Nephron progenitor cell (in vitro differentiated cells): ENCODE results near the gene GSE1.

Source experiments
- DNase-seq: peaks from one replicate; pipeline ENCODE4 v3.0.0; 2021
- H3K27ac Mint-ChIP-seq: 2 replicates; pipeline ENCODE4 v1.8.0; 2021; ENCODE audit warnings: mild to moderate bottlenecking, moderate library complexity, mixed read lengths
- H3K27me3 Mint-ChIP-seq: 2 replicates; pipeline ENCODE4 v1.8.0; 2021; ENCODE audit warnings: mild to moderate bottlenecking, low read depth, mixed read lengths; ENCODE audit not compliant: poor library complexity
- H3K36me3 Mint-ChIP-seq: 2 replicates; pipeline ENCODE4 v1.8.0; 2021; ENCODE audit warnings: low read depth, mixed read lengths
- H3K4me1 Mint-ChIP-seq: 2 replicates; pipeline ENCODE4 v1.8.0; 2021; ENCODE audit warnings: mixed read lengths
- H3K4me3 Mint-ChIP-seq: 2 replicates; pipeline ENCODE4 v1.8.0; 2021; ENCODE audit warnings: mild to moderate bottlenecking, moderate library complexity, mixed read lengths
- H3K9me3 Mint-ChIP-seq: 2 replicates; pipeline ENCODE4 v1.8.0; 2021; ENCODE audit warnings: mild to moderate bottlenecking, moderate library complexity, mixed read lengths
- TF ChIP-seq, protein P1 (sequence below): fragments of 200-600 bp; sonication (generic); IDR thresholded peaks from 2 replicates; pipeline ENCODE4 v1.5.0; 2021; ENCODE audit warnings: antibody characterized with exemption

Gene GSE1

DNA sequence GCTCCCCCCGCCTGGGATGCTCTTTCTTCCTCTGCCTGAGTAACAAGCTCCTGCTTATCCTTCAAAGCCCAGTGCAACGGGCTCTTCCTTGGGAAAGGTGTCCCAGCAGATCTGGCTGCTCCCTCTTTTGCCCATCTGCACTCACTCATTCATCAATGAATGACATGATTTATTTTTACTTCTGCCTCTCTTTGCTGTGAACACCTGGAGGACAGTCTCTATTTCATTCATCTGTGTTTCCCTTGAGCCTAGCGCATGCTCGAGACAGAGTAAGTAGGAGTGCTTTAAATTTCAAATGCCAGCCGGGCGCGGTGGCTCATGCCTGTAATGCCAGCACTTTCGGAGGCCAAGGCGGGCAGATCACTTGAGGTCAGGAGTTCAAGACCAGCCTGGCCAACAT, 97.6 kb downstream of the GSE1 start:
- DNase-seq: no peak
- peaks cover 8% of the 10 kb centered on the region for H3K9me3 Mint-ChIP-seq
- no peak overlapping the region for H3K4me3 Mint-ChIP-seq
- TF ChIP-seq, protein P1, sequence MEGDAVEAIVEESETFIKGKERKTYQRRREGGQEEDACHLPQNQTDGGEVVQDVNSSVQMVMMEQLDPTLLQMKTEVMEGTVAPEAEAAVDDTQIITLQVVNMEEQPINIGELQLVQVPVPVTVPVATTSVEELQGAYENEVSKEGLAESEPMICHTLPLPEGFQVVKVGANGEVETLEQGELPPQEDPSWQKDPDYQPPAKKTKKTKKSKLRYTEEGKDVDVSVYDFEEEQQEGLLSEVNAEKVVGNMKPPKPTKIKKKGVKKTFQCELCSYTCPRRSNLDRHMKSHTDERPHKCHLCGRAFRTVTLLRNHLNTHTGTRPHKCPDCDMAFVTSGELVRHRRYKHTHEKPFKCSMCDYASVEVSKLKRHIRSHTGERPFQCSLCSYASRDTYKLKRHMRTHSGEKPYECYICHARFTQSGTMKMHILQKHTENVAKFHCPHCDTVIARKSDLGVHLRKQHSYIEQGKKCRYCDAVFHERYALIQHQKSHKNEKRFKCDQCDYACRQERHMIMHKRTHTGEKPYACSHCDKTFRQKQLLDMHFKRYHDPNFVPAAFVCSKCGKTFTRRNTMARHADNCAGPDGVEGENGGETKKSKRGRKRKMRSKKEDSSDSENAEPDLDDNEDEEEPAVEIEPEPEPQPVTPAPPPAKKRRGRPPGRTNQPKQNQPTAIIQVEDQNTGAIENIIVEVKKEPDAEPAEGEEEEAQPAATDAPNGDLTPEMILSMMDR: no peak
- H3K27ac Mint-ChIP-seq: no peak overlapping the region
- H3K4me1 Mint-ChIP-seq: peaks cover 46% of the 10 kb centered on the region
- H3K36me3 Mint-ChIP-seq: peaks cover 4% of the 10 kb centered on the region
- peaks cover 47% of the 10 kb centered on the region for H3K27me3 Mint-ChIP-seq

DNA sequence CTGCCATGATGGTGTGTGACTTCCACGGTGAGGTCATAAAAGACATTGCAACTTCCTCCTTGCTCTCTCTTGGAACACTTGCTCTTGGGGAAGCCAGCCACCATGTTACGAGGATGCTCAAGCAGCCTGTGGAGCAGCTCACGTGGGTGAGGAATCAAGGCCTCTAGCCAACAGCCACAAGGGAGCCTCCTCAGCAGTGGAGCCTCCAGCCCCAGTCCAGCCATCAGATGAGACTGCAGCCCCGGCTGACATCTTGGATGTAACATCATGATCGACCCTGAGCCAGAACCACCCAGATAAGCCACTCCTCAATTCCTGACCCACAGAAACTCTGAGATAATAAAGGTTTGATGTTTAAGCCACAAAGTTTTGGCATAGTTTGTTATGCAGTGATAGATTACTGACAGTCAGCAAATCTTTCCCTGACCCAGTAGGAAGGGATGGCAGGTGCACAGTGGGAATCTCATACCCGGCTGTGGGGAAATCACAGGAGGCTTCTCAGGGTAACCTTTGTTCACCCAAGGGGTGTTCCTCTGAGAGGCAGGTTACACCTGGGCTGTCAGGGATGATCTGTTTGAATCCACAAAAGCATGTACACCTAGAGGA, 99.0 kb downstream of the GSE1 start:
- TF ChIP-seq, protein P1: no peak
- Mint-ChIP-seq H3K9me3 (peaks cover 8% of the 10 kb centered on the region), H3K27ac (no peak overlapping the region), H3K4me1 (peaks cover 47% of the 10 kb centered on the region), H3K36me3 (no peaks in the 10 kb centered on the region), H3K27me3 (peaks cover 50% of the 10 kb centered on the region), H3K4me3 (no peak overlapping the region)
- no peak for DNase-seq

DNA sequence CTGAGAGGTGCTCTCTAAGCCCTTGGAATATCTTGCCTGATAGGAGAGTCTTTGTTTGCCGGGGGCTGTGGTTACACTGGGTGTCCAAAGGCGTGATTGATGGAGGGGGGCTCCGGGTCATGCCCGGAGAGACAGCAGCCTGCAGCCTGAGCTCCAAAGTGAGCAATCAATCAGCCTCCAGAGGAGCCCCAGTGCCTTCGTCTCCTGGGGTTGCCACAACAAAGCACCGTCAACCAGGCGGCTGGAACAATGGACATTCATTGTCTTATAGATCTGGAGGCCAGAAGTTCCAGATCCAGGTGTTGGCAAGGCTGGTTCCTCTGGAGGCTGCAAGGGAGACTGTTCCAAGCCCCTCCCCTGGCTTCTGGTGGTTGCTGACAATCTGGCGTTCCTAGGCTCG, 99.7 kb downstream of the GSE1 start:
- no peaks in the 10 kb centered on the region for H3K36me3 Mint-ChIP-seq
- H3K4me3 Mint-ChIP-seq: peak overlapping the region; percentile 16
- TF ChIP-seq, protein P1: no peak
- H3K27ac Mint-ChIP-seq: no peak overlapping the region
- H3K27me3 Mint-ChIP-seq: peaks cover 53% of the 10 kb centered on the region
- H3K4me1 Mint-ChIP-seq: peaks cover 47% of the 10 kb centered on the region
- H3K9me3 Mint-ChIP-seq: peaks cover 8% of the 10 kb centered on the region
- DNase-seq: peak; percentile 53

DNA sequence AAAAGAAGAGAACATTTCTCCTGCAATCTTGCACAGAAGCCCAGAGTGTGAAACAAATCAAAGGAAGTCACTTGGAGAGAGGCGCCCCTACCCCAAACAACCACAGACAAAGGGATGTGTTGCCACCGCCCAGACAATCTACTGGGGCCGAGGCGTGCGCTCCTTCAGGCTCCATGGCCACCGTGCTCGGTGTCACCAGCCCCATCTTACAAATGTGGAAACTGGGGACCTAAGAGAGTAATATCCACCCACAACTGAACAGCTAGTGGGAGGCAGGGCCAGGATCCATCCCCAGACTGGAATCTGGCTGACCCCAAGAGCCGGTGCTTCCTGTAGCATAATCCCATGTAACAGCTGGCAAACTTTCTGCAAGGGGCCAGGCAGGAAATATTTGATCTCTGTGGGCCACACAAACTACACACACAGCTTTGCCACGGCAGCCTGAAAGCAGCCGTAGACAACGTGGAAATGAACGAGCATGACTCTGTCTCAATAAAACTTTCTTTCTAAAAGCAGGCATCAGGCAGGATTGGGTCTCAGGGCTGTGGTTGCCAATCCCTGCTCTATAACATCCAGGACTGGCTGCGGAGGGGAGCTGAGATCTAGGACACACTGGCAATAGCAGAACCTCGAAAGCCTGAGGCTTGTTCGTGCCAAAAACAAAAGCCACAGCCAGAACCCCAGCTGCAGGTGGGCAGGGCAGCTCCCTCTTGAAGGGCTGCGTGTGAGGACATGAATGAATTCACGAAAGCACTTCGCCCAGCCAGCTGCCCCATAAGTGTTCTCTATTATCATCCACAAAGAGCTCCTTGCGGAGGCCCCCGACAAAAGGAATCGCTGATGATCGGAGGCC, 102.3 kb downstream of the GSE1 start:
- Mint-ChIP-seq H3K36me3 (no peaks in the 10 kb centered on the region), H3K4me3 (no peak overlapping the region), H3K9me3 (peaks cover 8% of the 10 kb centered on the region), H3K4me1 (peaks cover 36% of the 10 kb centered on the region), H3K27me3 (peaks cover 64% of the 10 kb centered on the region), H3K27ac (no peak overlapping the region)
- TF ChIP-seq, protein P1: no peak
- no peak for DNase-seq

DNA sequence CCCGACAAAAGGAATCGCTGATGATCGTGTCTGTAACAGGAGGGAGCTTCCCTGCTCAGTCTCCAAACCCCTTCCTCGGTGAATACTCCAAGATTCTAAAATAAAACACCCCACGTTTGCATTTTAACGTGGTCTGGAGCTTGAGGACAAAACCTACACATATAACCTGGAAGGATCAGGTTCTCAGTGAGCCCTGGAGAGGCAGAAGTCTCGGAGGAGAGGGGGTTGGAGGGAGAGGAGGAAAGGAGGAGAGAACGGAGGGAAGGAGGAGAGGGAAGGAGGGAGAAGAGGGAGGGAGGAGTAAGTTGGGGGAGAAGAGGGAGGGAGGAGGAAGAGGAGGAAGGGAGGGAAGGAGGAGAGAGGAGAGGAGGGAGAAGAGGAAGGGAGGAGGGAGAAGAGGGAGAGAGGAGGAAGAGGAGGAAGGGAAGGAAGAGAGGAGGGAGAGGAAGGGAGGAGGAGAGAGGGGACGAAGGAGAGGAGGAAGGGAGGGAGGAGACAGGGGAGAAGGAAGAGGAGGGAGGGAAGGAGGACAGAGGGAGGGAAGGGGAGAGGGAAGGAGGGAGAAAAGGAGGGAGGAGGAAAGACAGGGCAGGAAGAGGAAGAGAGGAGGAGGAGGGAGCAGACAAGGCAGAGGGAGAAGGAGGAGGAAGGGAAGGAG, 103.0 kb downstream of the GSE1 start:
- H3K4me1 Mint-ChIP-seq: peaks cover 30% of the 10 kb centered on the region
- no peak overlapping the region for H3K4me3 Mint-ChIP-seq
- peaks cover 8% of the 10 kb centered on the region for H3K9me3 Mint-ChIP-seq
- H3K27me3 Mint-ChIP-seq: peaks cover 62% of the 10 kb centered on the region
- DNase-seq: no peak
- no peak overlapping the region for H3K27ac Mint-ChIP-seq
- TF ChIP-seq, protein P1: no peak
- no peaks in the 10 kb centered on the region for H3K36me3 Mint-ChIP-seq
